ENCODE measurements around the gene PRSS48.

The PRSS48 gene

GRCh38 chr4:151324752-151325110 lies 47.8 kb downstream of the PRSS48 start:
- FAIRE-seq (no peak), DNase-seq (ENCODE audit: insufficient read length, low spot score) (no peak)
- TF ChIP-seq, protein P1, sequence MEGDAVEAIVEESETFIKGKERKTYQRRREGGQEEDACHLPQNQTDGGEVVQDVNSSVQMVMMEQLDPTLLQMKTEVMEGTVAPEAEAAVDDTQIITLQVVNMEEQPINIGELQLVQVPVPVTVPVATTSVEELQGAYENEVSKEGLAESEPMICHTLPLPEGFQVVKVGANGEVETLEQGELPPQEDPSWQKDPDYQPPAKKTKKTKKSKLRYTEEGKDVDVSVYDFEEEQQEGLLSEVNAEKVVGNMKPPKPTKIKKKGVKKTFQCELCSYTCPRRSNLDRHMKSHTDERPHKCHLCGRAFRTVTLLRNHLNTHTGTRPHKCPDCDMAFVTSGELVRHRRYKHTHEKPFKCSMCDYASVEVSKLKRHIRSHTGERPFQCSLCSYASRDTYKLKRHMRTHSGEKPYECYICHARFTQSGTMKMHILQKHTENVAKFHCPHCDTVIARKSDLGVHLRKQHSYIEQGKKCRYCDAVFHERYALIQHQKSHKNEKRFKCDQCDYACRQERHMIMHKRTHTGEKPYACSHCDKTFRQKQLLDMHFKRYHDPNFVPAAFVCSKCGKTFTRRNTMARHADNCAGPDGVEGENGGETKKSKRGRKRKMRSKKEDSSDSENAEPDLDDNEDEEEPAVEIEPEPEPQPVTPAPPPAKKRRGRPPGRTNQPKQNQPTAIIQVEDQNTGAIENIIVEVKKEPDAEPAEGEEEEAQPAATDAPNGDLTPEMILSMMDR (IDR thresholded peaks at IDR 0.05; ENCODE audit: insufficient read depth, missing control alignments) = no peak

GRCh38 chr4:151325111-151325948 lies 48.4 kb downstream of the PRSS48 start, which contains the start of gene SH3D19:
SH3D19 (minus strand) TSS chr4:151325605; CDS start chr4:151325352, 253 bp downstream.
- TF ChIP-seq, protein P1 (IDR thresholded peaks at IDR 0.05; ENCODE audit: insufficient read depth, missing control alignments) = no peak
- peak; percentile 61 for DNase-seq (ENCODE audit: insufficient read length, low spot score)
- no peak for FAIRE-seq

GRCh38 chr4:151325949-151326246 lies 48.9 kb downstream of the PRSS48 start:
- DNase-seq (ENCODE audit: insufficient read length, low spot score) (no peak), FAIRE-seq (no peak)
- TF ChIP-seq, protein P1 (IDR thresholded peaks at IDR 0.05; ENCODE audit: insufficient read depth, missing control alignments) = no peak

DNA sequence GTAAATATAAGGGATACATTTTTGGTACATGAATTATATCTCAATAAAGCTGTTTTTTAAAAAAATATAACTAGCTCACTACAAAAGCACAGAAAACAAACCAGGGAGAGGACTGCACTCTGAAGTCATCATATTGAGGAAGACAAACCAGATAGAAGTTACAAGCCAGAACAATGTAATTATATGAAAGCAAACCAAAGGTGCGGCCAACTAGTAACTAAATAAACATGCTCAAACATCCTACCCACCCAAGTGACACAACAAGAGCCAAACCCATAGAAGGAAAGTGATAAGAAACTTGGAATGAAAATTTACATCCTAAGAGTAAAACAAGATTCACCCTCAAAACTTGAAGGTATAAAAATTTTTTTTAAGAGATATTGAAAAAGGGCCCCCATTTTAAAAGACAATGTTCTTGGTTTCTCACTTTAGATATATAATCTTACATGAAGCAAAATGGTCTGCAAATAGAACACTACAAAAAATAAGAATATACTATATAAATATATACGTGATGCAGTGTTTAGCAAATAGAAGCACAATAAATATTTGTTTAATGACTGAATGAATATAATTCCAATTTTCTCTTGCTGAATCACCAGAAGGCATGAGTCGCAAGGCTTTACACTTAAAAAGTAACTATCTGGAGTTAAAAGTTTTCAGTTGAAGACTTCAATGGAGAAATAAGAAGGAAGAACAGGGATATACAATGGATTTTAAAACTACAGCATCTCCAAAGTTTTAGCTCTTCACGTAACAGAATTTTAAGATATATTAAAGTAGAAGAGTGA lies 52.5 kb downstream of the PRSS48 start:
- TF ChIP-seq, protein P1 (IDR thresholded peaks at IDR 0.05; ENCODE audit: insufficient read depth, missing control alignments) = no peak
- FAIRE-seq (no peak), DNase-seq (ENCODE audit: insufficient read length, low spot score) (no peak)

DNA sequence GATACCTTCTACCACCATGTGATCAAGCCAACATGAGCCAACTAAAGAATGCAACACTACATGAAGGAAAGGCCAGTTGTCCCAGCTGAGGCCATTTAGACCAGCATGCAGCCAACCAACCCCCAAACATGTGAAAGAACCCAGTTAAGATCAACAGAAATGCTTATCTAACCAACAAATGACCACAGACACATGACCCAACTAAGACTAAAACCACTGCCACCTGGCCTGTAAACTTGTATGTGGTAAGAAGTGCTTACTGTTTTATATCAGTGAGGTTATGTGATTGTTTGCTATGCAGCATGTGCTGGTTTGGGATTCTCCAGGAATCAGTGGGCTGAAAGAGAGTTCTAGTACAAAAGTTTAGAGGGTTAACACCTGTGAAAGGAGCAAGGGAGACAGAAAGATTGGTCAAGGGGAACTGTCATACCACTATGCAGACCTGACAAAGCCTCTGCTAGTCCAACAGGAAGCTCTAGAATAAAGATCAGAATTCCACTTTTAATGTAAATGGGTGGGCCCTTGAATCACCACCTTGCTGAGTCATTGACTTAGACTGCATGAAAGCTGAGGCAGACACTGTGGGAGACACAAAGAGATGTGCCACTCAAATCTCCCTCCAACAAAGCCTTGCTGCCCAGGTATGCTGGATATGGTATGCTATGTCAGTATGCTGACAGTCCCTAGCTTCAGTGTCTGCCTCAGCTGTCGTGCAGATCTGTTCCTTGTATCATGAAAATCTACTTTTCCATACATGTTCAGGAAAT lies 54.5 kb downstream of the PRSS48 start:
- no peak for DNase-seq (ENCODE audit: insufficient read length, low spot score)
- TF ChIP-seq, protein P1 (IDR thresholded peaks at IDR 0.05; ENCODE audit: insufficient read depth, missing control alignments) = no peak
- FAIRE-seq = no peak

DNA sequence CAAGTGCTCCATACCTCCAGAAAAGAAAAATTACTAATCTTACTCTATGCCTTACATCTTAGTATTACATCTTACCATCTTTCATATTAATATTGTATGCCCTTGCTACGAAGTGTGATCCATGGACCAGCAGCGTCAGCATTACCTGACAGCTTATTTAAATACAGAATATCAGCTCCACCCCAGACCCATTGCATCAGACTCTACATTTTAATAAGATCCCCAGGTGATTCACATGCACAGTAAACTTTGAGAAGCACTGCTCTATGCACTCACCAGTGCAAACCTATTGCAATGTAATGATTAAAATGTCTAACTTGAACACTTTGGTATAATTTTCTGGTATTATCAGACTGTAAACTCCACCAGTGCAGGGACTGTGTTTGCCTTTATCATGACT lies 62.5 kb downstream of the PRSS48 start:
- TF ChIP-seq, protein P1 (IDR thresholded peaks at IDR 0.05; ENCODE audit: insufficient read depth, missing control alignments) = no peak
- no peak for FAIRE-seq

More for the DNA sequence above, 62.5 kb downstream of the PRSS48 start:
- no peak for DNase-seq (ENCODE audit: insufficient read length, low spot score)
